OCI-LY3 (cell line): ENCODE measurements around the gene NOC4L.

ENCODE experiments used
- CTCF ChIP-seq: fragments of 200-600, 300-600 bp; sonication (generic); IDR thresholded peaks from 2 replicates; pipeline ENCODE4 v1.5.1; 2014; ENCODE audit warnings: antibody characterized with exemption, low read length, low read depth
- EZH2phosphoT487 ChIP-seq: fragments of 200-600 bp; shearing (Covaris generic); IDR thresholded peaks from 2 replicates; pipeline ENCODE4 v1.6.1; 2018; ENCODE audit warnings: antibody characterized with exemption, mixed run types, low read depth

GRCh38 chr12:132158677-132159554 lies 14.7 kb downstream of the NOC4L start:
- TF ChIP-seq CTCF = no peak
- no peak for TF ChIP-seq EZH2phosphoT487
